Activated CD4-positive, alpha-beta T cell treated with anti-CD3 and anti-CD28 coated beads, Interleukin-2, amount 50 U/mL, for 48 hours (primary cell): Measurements from ENCODE around the gene EVC2.

Experiments used
- DNase-seq, 2 experiments: peaks; one replicate each; pipeline ENCODE4 v3.0.0-alpha.2; 2020

Gene EVC2

GRCh38 chr4:5710065-5710960 lies 2.0 kb upstream of the EVC2 start:
- DNase-seq: no peak

- DNase-seq: no peak
These were observed 832 bp upstream of the EVC2 start for GRCh38 chr4:5709207-5709575.

GRCh38 chr4:5707778-5708448 lies 446 bp downstream of the EVC2 start:
- DNase-seq: no peak

- DNase-seq: no peak
These were observed 993 bp downstream of the EVC2 start for GRCh38 chr4:5707366-5707765.

DNA sequence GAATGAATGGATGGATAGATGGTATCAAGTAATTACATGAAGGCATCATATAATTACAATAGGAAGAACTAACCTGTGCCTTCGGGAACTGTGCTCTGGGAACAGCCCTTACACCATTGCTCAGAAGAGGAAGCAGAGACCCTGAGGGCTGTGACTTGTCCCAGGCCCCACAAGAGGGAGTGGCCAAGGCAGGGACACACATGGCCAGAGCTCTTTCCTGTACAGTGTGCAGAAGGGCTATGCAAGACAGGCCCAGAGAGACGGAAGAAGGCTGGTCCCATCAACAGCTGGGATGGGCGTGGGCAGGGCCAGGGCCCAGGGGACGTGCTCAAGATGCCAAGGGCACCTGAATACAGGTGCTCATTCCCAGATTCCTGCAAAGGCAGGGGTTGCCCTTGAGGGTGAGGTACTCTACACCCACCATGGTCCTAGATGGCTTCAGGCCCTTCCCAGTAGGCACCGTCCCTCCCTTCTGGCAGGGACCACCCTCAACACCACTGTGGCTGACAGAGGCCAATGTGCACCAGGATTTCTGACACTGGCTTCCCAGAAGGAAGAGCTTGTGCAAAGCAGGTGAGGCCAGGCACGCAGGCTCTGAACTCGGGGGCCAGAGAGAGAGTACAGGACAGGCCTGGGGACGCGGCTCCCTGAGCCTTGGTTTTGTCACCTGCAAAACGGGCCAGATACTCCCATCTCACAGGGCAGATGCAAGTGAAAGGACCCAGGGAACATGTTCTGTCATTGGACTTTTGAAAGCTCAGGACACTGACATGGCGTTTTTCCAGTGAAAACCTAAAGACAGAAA lies 1.7 kb downstream of the EVC2 start:
- DNase-seq: no peak

DNA sequence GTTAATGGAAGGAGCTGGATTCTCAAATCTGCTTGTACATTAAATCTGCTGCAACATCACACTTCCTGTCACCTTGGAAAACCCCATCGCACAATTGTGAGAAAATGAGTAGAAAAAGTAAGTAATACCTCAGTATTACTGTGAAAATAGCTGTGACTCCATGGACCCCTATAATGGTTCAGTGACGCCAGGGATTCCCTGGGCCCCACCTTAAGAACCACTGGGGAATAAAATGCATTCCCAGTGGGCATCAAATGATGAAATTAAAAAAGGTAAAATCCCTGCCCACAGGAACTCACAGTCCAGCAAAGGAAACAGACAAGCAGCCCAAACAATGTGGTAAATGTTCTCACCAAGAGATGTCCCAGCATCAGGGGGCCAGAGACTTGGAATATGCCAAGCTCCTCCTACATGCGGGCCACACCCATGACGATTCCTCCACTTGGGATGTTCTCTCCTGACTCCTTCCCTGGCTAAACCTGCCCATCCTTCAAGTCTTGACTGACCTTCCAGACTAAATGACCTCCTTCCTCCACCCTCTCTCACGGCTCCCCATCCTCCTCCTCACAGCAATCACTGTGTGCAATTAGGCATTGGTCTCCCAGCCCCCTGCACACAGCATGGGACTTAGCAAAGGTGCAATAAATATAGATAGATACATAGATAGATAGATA lies 2.6 kb downstream of the EVC2 start:
- no peak for DNase-seq

GRCh38 chr4:5704276-5704675 lies 4.1 kb downstream of the EVC2 start:
- DNase-seq: no peak

- no peak for DNase-seq
These were observed 4.5 kb downstream of the EVC2 start for GRCh38 chr4:5703831-5704230.

GRCh38 chr4:5701971-5702370 lies 6.4 kb downstream of the EVC2 start:
- no peak for DNase-seq

GRCh38 chr4:5700459-5700858 lies 7.9 kb downstream of the EVC2 start:
- DNase-seq: no peak

- no peak for DNase-seq
These were observed 12.0 kb downstream of the EVC2 start for GRCh38 chr4:5696341-5696740.

- no peak for DNase-seq
These were observed 14.5 kb downstream of the EVC2 start for GRCh38 chr4:5693871-5694270.

DNA sequence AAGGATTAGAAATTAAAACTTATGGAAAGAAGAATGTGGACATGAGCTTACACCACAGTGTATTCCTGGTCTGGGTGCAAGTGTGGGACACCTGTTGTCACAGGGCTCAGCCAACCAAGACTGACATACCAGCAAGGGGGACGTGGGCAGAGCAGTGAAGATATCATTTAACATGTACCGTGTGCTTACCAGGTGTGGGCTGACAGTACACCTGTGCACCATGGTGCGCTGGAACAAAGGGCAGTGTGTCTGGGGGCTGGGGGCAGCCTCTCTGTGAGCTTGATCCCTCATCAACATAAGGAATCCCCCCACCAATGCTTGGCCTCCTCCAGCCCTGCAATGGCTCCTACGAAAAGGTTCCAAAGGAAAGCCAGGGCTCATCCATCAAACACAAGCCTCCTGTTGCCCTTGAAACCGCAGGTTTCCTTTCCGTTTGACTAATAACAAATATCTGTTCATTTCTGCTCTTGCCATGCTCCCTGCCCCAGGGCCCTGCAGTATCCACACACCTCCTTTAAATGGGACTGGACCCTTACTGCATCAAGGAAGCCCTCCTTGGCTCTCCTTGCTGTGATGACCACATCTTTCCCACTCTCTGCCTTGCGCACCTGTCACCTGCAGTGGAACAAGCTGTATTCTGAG lies 16.7 kb downstream of the EVC2 start:
- no peak for DNase-seq

- DNase-seq: no peak
These were observed 19.3 kb downstream of the EVC2 start for GRCh38 chr4:5689065-5689464.

- no peak for DNase-seq
These were observed 22.0 kb downstream of the EVC2 start for GRCh38 chr4:5686338-5686737.

GRCh38 chr4:5685296-5685695 lies 23.1 kb downstream of the EVC2 start:
- DNase-seq: no peak

GRCh38 chr4:5683566-5683965 lies 24.8 kb downstream of the EVC2 start:
- no peak for DNase-seq

DNA sequence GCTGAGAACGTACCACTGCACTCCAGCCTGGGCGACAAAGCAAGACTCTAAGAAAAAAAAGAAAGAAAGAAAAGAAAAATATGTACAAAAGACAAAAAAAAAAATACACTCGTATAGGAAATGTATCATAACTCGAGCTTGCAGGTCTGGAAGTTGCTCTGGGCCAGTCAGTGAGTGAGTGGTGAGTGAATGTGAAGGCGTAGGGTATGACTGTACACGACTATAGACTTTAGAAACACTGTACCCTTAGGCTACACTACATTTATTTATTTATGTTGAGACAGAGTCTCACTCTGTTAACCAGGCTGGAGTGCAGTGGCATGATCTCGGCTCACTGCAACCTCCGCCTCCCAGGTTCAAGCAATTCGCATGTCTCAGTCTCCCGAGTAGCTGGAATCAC lies 29.4 kb downstream of the EVC2 start:
- no peak for DNase-seq

- no peak for DNase-seq
These were observed 31.6 kb downstream of the EVC2 start for GRCh38 chr4:5676763-5677162.

DNA sequence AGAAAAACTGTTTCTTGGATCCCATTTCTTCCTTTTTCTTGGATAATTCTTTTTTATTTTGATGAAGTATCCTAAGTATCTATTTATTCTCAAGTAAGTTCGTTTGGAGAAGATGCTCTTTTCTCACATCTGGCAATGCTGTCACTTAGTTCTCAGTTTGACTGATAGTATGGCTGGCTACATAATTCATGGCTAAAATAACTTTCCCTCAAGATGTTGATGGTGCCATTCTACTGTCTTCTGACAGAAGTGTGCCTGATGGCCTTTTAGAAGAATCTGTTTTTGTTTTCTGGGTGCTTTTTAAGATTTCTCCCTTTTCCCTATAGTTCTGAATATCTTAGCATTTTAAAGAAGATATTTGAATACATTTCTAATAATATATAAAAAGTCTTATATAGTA lies 41.6 kb downstream of the EVC2 start:
- DNase-seq: no peak

DNA sequence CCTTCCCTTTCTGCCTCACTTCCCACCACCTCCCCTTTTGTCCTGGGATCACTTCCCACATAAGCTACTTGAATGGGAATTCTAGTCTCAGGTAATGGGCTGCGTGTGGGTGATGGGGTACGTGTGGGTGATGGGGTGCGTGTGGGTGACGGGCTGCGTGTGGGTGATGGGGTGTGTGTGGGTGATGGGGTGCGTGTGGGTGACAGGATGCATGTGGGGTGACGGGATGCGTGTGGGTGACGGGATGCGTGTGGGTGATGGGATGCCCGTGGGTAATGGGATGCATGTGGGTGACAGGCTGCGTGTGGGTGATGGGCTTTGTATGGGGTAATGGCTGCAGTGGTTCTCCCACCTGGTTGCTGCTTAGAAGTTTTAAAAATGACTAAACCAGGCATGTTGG lies 43.6 kb downstream of the EVC2 start:
- no peak for DNase-seq

- no peak for DNase-seq
These were observed 45.8 kb downstream of the EVC2 start for GRCh38 chr4:5662555-5662954.

DNA sequence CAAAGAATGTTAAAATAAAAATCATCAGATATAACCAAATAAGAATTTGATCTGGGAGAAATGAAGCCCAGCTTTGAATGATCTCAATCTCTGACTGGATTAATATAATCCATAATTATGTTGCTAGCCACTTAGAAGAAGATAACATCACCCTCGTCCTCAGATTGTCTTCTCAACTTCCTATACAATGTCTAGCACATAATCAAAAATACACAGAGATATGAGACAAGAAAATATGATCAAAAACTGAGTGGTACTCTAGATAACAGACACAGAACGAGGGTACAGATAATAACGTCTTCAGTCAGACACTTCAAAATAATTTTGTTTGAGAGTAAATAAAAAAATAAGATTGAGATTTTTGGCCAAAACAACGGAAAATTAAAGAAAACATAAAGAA lies 47.1 kb downstream of the EVC2 start:
- DNase-seq: no peak
